Ishikawa (cell line): ENCODE results near the gene PTGFRN.

Experiments
- CEBPB ChIP-seq: IDR thresholded peaks from 2 replicates; pipeline ENCODE4 v1.6.1; 2012
- CREB1 ChIP-seq: IDR thresholded peaks from 2 replicates; pipeline ENCODE4 v1.6.1; 2012; ENCODE audit warnings: low read depth
- EP300 ChIP-seq: IDR thresholded peaks from 2 replicates; pipeline ENCODE4 v1.6.1; 2012; ENCODE audit warnings: borderline replicate concordance
- FOXM1 ChIP-seq: IDR thresholded peaks from 2 replicates; pipeline ENCODE4 v1.6.1; 2012; ENCODE audit warnings: low read depth, borderline replicate concordance
- MAX ChIP-seq: IDR thresholded peaks from 2 replicates; pipeline ENCODE4 v1.6.1; 2012
- NFIC ChIP-seq: IDR thresholded peaks from 2 replicates; pipeline ENCODE4 v1.6.1; 2012
- RAD21 ChIP-seq: IDR thresholded peaks from 2 replicates; pipeline ENCODE4 v1.6.1; 2012; ENCODE audit warnings: low read depth
- REST ChIP-seq: IDR thresholded peaks from 2 replicates; pipeline ENCODE4 v1.6.1; 2012; ENCODE audit warnings: low read depth, mild to moderate bottlenecking
- TAF1 ChIP-seq: IDR thresholded peaks from 2 replicates; pipeline ENCODE4 v1.6.1; 2012; ENCODE audit warnings: low read depth, mild to moderate bottlenecking
- TCF12 ChIP-seq: IDR thresholded peaks from 2 replicates; pipeline ENCODE4 v1.6.1; 2012; ENCODE audit warnings: low read depth
- TEAD4 ChIP-seq: IDR thresholded peaks from 2 replicates; pipeline ENCODE4 v1.6.1; 2012
- USF1 ChIP-seq: IDR thresholded peaks from 2 replicates; pipeline ENCODE4 v1.6.1; 2012
- YY1 ChIP-seq: IDR thresholded peaks from 2 replicates; pipeline ENCODE4 v1.6.1; 2012; ENCODE audit warnings: low read depth
- ZBTB7A ChIP-seq: IDR thresholded peaks from 2 replicates; pipeline ENCODE4 v1.6.1; 2012; ENCODE audit warnings: low read depth

DNA sequence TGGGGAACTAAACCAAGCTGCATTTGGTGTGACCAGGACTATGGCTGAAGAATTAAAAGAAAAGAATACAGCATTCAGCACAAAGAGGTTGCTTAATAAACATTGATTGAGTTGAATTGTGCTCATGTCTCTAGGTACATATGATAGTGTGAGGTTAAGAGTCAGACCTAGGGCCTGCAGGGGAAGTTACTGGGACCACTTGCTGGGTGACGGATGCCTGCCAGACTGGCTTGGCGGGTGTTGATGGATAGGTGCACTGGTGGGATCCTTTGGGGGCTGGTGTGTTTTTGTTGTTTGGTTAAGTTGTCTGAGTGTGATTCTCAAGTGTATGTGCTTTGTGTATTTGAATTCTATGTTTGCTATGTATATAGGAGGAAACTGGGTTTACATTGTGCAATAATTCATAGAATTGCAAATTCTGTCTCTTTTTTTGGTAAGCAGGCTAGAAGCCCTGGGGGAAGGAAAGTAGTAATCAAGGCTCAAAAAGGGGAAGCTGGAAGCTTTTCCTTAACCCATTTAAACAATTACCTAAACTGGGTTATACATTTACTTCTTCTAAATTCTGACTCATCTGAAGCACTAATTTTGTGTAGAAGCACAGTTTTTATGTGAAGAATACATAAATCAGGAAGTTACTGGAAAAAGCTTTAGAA lies 93.6 kb downstream of the PTGFRN start:
- TF ChIP-seq EP300 (no peak), YY1 (no peak), CREB1 (no peak), TAF1 (no peak), MAX (no peak), TCF12 (no peak), FOXM1 (no peak), TEAD4 (no peak), USF1 (no peak), RAD21 (no peak), CEBPB (no peak), REST (no peak), ZBTB7A (no peak), NFIC (no peak)
